ENCODE results near the gene LRRTM3. TPM values are rescaled to one million over a fixed set of nuclear protein-coding genes. Genes with fewer than 3 reads are reported as not detected.

The LRRTM3 gene
- total RNA-seq, 1 experiment from 2014 or later = 0.96 TPM

- H3K4ac ChIP-seq (ENCODE audit: low read depth, low read length) = no peak overlapping the region
- no peak overlapping the region for H2AFZ ChIP-seq (ENCODE audit: low read length)
- H3T11ph ChIP-seq (ENCODE audit: low read length) = no peak overlapping the region
- Mint-ChIP-seq H3K27ac (0 out of 7 replicates have a peak overlapping the region, but pooled peaks of 1 of the 3 experiments have one; percentile 10), H3K9me3 (no peaks in the 10 kb centered on the region), H3K4me3 (no peak overlapping the region), H3K4me1 (no peaks in the 10 kb centered on the region), H3K36me3 (ENCODE audit: insufficient read depth in 1 of 3, low read depth in 3 of 3) (no peaks in the 10 kb centered on the region; a peak in 1 of 7 replicates), H3K27me3 (ENCODE audit: low read depth) (no peaks in the 10 kb centered on the region)
- no peak overlapping the region for H3K18ac ChIP-seq (ENCODE audit: insufficient read length, low read depth, low read length)
- H4K5ac ChIP-seq (ENCODE audit: insufficient read length, low read depth, low read length) = no peak overlapping the region
- H2BK20ac ChIP-seq (ENCODE audit: low read depth, low read length, poor library complexity, severe bottlenecking) = no peak overlapping the region
- H4K8ac ChIP-seq (replicated peaks; ENCODE audit: insufficient read length, low read depth, low read length) = no peak overlapping the region
- DNase-seq = no peak
- no peaks in the 10 kb centered on the region for H3K79me1 ChIP-seq (ENCODE audit: insufficient read depth, low read depth, low read length, poor library complexity, severe bottlenecking)
- H3K79me2 ChIP-seq (ENCODE audit: insufficient read depth, low read length) = no peaks in the 10 kb centered on the region
- no peak overlapping the region for H3K4me2 ChIP-seq (ENCODE audit: insufficient read depth, insufficient read length, low read length)
- no peaks in the 10 kb centered on the region for H3K23me2 ChIP-seq (ENCODE audit: insufficient read length, low read depth, low read length, poor library complexity, severe bottlenecking)
- no peak overlapping the region for H3K56ac ChIP-seq (ENCODE audit: insufficient read length, low read depth, low read length)
- TF ChIP-seq CTCF (conservative IDR thresholded peaks at IDR 0.05) = no peak
- no peak overlapping the region for H3K27ac ChIP-seq (ENCODE audit: insufficient read length, low read depth, low read length)
- H2BK120ac ChIP-seq (ENCODE audit: low read depth, low read length, poor library complexity, severe bottlenecking) = no peak overlapping the region
- H2AK5ac ChIP-seq (ENCODE audit: insufficient read length, low read length) = no peak overlapping the region
- no peaks in the 10 kb centered on the region for H4K20me1 ChIP-seq (ENCODE audit: control insufficient read depth, insufficient read depth, insufficient read length)
- no peak overlapping the region for H3K14ac ChIP-seq (ENCODE audit: insufficient read depth, low read length)
- H3K9ac ChIP-seq (ENCODE audit: extremely low read depth, insufficient read length, low read length) = no peak overlapping the region
- no peak overlapping the region for H2BK5ac ChIP-seq (ENCODE audit: insufficient read length, low read length)
- H2BK12ac ChIP-seq (ENCODE audit: insufficient read length, low read depth, low read length) = no peak overlapping the region
- WGBS (ENCODE audit: extremely low coverage, insufficient read length, low lambda C conversion rate) = no CpG with 5 or more reads among the region's 1 CpG
- H3K4me1 ChIP-seq (ENCODE audit: insufficient read depth, low read length) = no peaks in the 10 kb centered on the region
- no peaks in the 10 kb centered on the region for H3K9me3 ChIP-seq (ENCODE audit: control insufficient read depth, low read depth, low read length)
- H3K23ac ChIP-seq (ENCODE audit: insufficient read length, low read depth, low read length) = no peak overlapping the region
- no peak overlapping the region for H4K91ac ChIP-seq (ENCODE audit: insufficient read length, low read depth, low read length)
- H2BK15ac ChIP-seq (ENCODE audit: low read depth, low read length) = no peak overlapping the region
- no peaks in the 10 kb centered on the region for H3K27me3 ChIP-seq (ENCODE audit: insufficient read depth, low read length)
Measured at GRCh38 chr10:67077376-67077775, 151.5 kb downstream of the LRRTM3 start.
